HG03354 (cell line): Measurements from ENCODE around the gene TP73.

ENCODE experiments used
- ATAC-seq: cut with Tn5 transposase; IDR thresholded peaks from one replicate; pipeline ENCODE4 v1.9.1; 2021; ENCODE audit warnings: mild to moderate bottlenecking; ENCODE audit not compliant: unreplicated experiment, poor library complexity, severe bottlenecking

TP73 gene

GRCh38 chr1:3681898-3682806, 29.8 kb downstream of the TP73 start:
- no peak for ATAC-seq

- ATAC-seq: no peak
Measured at GRCh38 chr1:3683197-3683596, 30.9 kb downstream of the TP73 start.

GRCh38 chr1:3683992-3684391, 31.7 kb downstream of the TP73 start:
- ATAC-seq: no peak

GRCh38 chr1:3685222-3685621, 32.9 kb downstream of the TP73 start:
- ATAC-seq: no peak

- ATAC-seq: no peak
Measured at GRCh38 chr1:3685906-3686305, 33.6 kb downstream of the TP73 start.

- no peak for ATAC-seq
Measured at GRCh38 chr1:3687504-3687903, 35.2 kb downstream of the TP73 start.

- ATAC-seq: no peak
Measured at GRCh38 chr1:3688356-3689137, 36.2 kb downstream of the TP73 start.

- no peak for ATAC-seq
Measured at GRCh38 chr1:3689138-3689750, 36.9 kb downstream of the TP73 start.

- ATAC-seq: no peak
Measured at GRCh38 chr1:3690282-3691065, 38.2 kb downstream of the TP73 start.

GRCh38 chr1:3691421-3692204, 39.3 kb downstream of the TP73 start:
- ATAC-seq: no peak

- no peak for ATAC-seq
Measured at GRCh38 chr1:3692598-3692997, 40.3 kb downstream of the TP73 start.

GRCh38 chr1:3693321-3693720, 41.0 kb downstream of the TP73 start:
- ATAC-seq: no peak

GRCh38 chr1:3695326-3696217, 43.3 kb downstream of the TP73 start:
- no peak for ATAC-seq

- ATAC-seq: no peak
Measured at GRCh38 chr1:3696689-3697088, 44.4 kb downstream of the TP73 start.

- ATAC-seq: no peak
Measured at GRCh38 chr1:3697104-3697503, 44.8 kb downstream of the TP73 start.

- no peak for ATAC-seq
Measured at GRCh38 chr1:3697810-3698209, 45.5 kb downstream of the TP73 start.

- ATAC-seq: no peak
Measured at GRCh38 chr1:3698660-3699408, 46.5 kb downstream of the TP73 start.
